Fibroblast of the aortic adventitia (primary cell): Measurements from ENCODE around the gene ZNRF1. TPM values are rescaled to one million over a fixed set of nuclear protein-coding genes. Genes with fewer than 3 reads are reported as not detected.

Experiments used
- DNase-seq: peaks from one replicate; pipeline ENCODE4 v3.0.0-alpha.2; 2010; ENCODE audit warnings: low read depth
- H3K4me3 ChIP-seq: 2 replicates; pipeline ENCODE4 v1.5.1; 2011; ENCODE audit warnings: low read depth, mild to moderate bottlenecking, control low read depth, low read length, moderate library complexity
- CTCF ChIP-seq: IDR thresholded peaks from 2 replicates; pipeline ENCODE4 v1.5.1; 2011; ENCODE audit warnings: mild to moderate bottlenecking, low read length, control low read depth, inconsistent platforms; ENCODE audit not compliant: insufficient read depth
- total RNA-seq: library from RNA; depleted of rRNA; stranded (reverse); fragments of >200 nt; gene quantifications from 2 replicates; pipeline ENCODE4 v1.2.3, GENCODE V29; 2012; ENCODE audit warnings: low replicate concordance

The ZNRF1 gene
- total RNA-seq, 1 donor, result 14.5 TPM

- TF ChIP-seq CTCF, result no peak
- DNase-seq, result no peak
- H3K4me3 ChIP-seq, result no peak overlapping the region
These were observed 46.6 kb downstream of the ZNRF1 start for GRCh38 chr16:75045424-75045823.

GRCh38 chr16:75048054-75048453, 49.2 kb downstream of the ZNRF1 start:
- no peak for DNase-seq
- no peak for TF ChIP-seq CTCF
- H3K4me3 ChIP-seq, result no peak overlapping the region

GRCh38 chr16:75048530-75048929, 49.7 kb downstream of the ZNRF1 start:
- H3K4me3 ChIP-seq, result no peak overlapping the region
- TF ChIP-seq CTCF, result no peak
- no peak for DNase-seq

GRCh38 chr16:75052481-75053202, 53.8 kb downstream of the ZNRF1 start:
- no peak for DNase-seq
- no peak for TF ChIP-seq CTCF
- H3K4me3 ChIP-seq, result no peak overlapping the region

GRCh38 chr16:75053791-75054555, 55.1 kb downstream of the ZNRF1 start:
- no peak for DNase-seq
- H3K4me3 ChIP-seq, result no peak overlapping the region
- TF ChIP-seq CTCF, result no peak

GRCh38 chr16:75054556-75054947, 55.7 kb downstream of the ZNRF1 start:
- H3K4me3 ChIP-seq, result no peak overlapping the region
- DNase-seq, result no peak
- no peak for TF ChIP-seq CTCF

- H3K4me3 ChIP-seq, result no peak overlapping the region
- DNase-seq, result no peak
- TF ChIP-seq CTCF, result no peak
These were observed 60.0 kb downstream of the ZNRF1 start for GRCh38 chr16:75058806-75059205.
